HG03025 (cell line): ENCODE measurements around the gene PLEKHM1.
"Not testable (repeated sequence)": the region's sequence is repeated elsewhere in the genome, so short reads cannot be mapped to it uniquely, and the experiment has no call there.

Source experiments
- ATAC-seq: cut with Tn5 transposase; IDR thresholded peaks from one replicate; pipeline ENCODE4 v1.9.1; 2021; ENCODE audit warnings: mild to moderate bottlenecking, moderate library complexity; ENCODE audit not compliant: unreplicated experiment, low FRiP score

The PLEKHM1 gene

GRCh38 chr17:45468293-45469203, 22.0 kb downstream of the PLEKHM1 start:
- ATAC-seq = not testable (repeated sequence)

GRCh38 chr17:45461524-45462327, 28.8 kb downstream of the PLEKHM1 start:
- not testable (repeated sequence) for ATAC-seq

- not testable (repeated sequence) for ATAC-seq
Observed at GRCh38 chr17:45460422-45460821, 30.1 kb downstream of the PLEKHM1 start.

DNA sequence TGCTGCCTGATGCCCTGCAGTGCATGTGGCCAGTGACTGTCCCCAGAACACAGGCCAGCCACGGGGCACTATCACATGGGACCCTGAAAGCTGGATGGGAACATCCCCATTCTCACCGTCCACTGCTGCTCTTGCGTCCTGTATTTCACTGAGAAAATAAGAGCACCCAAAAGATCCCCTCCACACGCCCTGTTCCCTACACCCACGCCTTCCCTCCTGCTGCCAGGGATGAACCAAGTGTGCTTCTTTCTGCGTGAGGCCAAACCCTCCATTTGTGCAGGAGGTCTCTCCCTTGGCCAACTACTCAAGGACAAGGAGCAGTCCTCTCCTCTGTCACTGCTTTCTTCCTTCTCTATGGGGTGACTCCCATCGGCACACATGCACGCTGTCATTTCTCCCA, 36.2 kb downstream of the PLEKHM1 start:
- not testable (repeated sequence) for ATAC-seq

DNA sequence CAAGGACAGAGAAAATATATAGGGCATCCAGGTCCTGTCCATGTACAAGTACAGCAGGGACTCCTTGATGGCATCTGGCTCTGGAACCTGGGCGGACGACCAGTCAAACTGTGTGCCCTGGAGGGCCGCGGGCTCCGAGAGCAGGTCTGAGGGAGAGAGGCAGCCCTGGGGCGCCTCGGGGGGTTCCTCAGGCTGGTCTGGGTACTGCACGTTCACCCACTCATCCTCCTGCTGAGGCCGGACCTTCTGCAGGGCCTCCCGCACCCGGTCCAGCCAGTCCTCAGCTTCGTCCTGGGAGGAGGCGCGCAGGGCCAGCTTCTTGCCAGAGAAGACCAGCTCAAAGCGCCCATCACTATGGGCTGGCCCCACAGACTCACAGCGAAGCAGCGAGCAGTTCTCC, 36.8 kb downstream of the PLEKHM1 start:
- not testable (repeated sequence) for ATAC-seq

GRCh38 chr17:45453225-45453534, 37.3 kb downstream of the PLEKHM1 start:
- ATAC-seq = not testable (repeated sequence)

DNA sequence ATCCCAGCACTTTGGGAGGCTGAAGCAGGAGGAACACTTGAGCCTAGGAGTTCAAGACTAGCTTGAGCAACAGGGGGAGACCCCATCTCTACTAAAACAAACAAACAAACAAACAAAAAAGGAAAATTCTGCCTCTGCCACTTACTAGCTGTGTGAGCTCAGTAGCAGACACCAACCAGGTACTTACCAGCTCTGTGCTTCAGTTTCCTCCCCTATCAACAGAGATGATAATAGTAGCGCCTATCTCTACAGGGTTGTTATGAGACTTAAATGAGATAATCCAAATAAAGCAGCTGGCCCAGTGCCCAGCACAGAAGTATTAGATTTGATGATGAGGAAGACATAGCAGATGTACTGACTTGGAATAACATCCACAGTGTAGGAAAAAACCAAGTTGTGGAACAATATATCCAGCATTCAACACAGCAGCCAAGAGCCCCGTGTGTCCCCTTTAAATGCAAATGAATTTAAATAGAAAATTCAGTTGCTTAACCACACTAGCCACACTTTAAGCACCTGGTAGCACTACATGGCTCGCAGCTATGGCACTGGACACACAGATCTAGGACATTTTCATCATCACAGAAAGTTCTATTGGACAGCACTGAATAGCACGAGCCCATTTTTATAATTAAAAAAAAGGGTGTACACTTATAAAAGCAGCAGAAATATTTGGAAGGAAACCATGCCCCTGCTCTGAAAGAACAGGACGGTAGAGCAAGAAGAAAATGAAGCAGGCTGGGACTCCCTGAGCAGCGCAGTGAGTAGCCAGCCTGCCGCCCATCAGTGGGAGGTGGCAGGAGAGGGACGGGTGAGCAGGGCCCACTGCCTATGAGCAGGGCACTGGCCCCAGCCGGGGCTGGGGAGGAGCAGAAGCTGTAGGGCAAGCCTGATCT, 37.9 kb downstream of the PLEKHM1 start:
- not testable (repeated sequence) for ATAC-seq

GRCh38 chr17:45451660-45452059, 38.9 kb downstream of the PLEKHM1 start:
- not testable (repeated sequence) for ATAC-seq

GRCh38 chr17:45451131-45451530, 39.4 kb downstream of the PLEKHM1 start:
- no peak for ATAC-seq

GRCh38 chr17:45449708-45450329, 40.7 kb downstream of the PLEKHM1 start:
- not testable (repeated sequence) for ATAC-seq

DNA sequence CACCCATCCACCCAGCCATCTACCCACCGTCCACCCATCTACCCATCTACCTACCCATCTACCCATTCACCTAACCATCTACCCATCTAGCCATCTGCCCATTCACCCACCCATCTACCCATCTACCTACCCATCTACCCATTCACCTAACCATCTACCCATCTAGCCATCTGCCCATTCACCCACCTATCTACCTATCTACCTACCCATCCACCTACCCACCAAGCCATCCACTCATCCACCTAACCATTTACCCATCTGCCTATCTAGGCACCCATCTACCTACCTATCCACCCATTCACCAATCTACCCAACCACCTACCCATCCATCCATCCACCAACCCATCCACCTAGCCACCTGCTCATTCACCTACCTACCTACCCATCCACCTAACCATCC, 41.3 kb downstream of the PLEKHM1 start:
- ATAC-seq = not testable (repeated sequence)

GRCh38 chr17:45448483-45448882, 42.0 kb downstream of the PLEKHM1 start:
- not testable (repeated sequence) for ATAC-seq

DNA sequence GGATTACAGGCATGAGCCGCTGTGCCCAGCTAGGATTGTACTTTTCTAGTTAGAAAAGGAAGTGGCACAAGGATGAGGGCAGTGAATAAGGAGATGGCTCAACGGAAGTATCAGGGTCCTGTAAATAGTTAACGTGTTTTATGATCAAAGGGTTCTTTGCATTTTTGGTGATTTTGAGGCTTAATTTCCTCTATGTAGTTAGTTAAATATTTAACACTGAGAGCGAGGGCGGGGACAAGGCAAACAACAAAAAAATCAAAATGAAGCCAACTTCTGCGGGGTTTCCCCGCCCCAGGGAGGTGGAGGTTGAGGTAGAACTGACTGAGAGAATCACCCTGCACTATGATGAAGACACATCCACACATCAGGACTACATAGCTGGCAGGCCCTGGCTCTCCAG, 42.5 kb downstream of the PLEKHM1 start:
- not testable (repeated sequence) for ATAC-seq

DNA sequence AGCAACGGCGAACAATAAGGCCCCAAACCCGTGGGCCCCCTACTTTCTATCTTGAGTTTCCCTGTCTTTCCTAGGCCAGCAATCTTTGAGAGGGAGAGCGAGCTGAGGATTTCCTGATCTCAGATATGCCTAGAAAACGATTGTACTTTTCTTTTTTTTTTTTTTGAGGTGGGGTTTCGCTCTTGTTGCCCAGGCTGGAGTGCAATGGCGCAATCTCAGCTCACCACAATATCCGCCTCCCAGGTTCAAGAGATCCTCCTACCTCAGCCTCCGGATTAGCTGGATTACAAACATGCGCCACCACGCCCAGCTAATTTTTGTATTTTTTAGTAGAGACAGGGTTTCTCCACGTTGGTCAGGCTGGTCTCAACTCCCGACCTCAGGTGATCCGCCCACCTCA, 42.9 kb downstream of the PLEKHM1 start:
- not testable (repeated sequence) for ATAC-seq

DNA sequence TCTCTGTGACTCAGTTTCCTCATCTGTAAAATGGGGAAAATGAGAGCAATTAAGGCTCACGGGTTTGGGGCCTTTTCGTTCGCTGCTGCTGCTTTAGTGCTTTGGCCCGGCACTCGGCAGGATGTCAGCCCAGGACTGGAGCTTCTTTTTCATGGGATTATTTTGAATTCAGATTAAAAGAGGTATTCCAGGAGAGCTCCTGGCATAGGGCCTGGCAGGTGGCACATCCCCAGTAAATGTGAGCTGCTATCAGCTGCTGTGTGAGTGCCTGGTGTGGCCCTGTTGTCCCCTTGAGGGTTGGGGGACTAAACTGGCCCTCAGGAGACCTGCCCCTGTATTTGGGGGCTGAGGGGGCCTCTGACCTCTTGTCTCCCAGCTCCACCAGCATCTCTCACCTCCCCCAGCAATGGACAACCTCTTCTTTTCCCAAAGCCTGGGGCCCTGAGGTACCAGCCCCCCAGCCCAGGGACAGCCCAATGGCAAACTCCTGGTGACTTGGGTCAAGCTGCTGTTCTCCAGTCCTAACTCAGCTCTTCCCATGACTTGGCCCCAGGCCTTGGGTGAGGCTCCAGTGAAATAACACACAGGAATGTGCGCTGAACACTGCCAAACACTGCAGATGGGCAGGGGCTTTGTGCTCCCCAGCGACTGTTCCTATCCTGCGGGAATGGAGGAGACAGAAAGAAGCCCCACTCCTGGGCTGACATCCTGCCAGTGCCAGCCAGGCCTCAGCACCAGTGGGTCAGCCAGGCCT, 43.5 kb downstream of the PLEKHM1 start:
- not testable (repeated sequence) for ATAC-seq

DNA sequence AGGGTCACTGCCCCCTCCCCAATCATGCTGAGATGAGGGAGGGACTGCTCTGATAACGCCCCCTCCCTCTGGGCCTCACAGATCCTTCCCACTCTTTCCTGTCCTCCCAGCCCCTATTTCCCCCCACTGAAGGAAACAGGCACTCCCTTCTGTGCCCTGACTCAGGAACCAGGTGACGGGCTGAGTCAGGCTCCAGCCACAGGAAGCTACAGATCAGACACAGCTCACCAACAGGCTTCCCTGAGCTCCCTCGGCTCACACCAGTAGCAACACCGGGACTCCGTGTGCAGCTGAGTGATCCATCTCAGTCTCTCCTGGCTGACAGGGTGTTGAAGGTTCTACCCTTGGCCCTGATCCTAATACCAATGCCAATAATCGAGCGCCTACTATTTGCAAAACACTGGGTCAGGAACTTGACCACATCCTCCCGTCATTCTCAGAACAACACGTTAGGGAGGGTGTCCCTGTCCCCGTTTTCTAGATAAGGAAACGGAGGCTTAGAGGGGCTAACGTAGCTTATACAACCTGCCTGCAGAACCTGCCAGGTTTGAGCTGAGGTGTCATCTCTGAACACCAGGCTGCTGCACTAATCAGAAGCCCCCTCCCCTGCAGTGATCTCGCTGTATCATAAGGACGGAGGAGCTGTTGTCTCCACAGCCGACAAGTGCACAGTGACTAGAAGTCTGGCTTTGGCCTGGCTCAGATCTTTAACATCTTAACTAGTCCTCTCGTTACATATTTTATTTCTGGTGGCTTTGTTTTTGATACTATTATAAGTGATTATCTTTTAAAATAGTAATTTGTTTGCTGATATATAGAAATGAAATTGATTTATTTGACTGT, 44.4 kb downstream of the PLEKHM1 start:
- not testable (repeated sequence) for ATAC-seq

GRCh38 chr17:45444856-45445820, 45.4 kb downstream of the PLEKHM1 start:
- not testable (repeated sequence) for ATAC-seq
